HepG2 (cell line): ENCODE measurements around the gene FNDC4. TPM values are rescaled to one million over a fixed set of nuclear protein-coding genes. Genes with fewer than 3 reads are reported as not detected.

Source experiments
- HDAC2 ChIP-seq: sonication (generic); formaldehyde crosslinking; IDR thresholded peaks from 2 replicates; pipeline ENCODE4 v1.4.0; 2020; ENCODE audit warnings: missing genetic modification reagents
- NFYB ChIP-seq: sonication (generic); formaldehyde crosslinking; IDR thresholded peaks from 2 replicates; pipeline ENCODE4 v1.4.0; 2020; ENCODE audit warnings: missing genetic modification reagents
- RBFOX2 ChIP-seq: fragments of 200-400 bp; formaldehyde crosslinking; IDR thresholded peaks from 2 replicates; pipeline ENCODE4 v1.6.1; 2017; ENCODE audit warnings: low read depth, mild to moderate bottlenecking, low read length
- REPIN1 ChIP-seq: sonication (generic); formaldehyde crosslinking; IDR thresholded peaks from 2 replicates; pipeline ENCODE4 v1.8.0; 2022; ENCODE audit warnings: missing genetic modification reagents, low read depth, mild to moderate bottlenecking, borderline replicate concordance
- STAT6 ChIP-seq: sonication (generic); formaldehyde crosslinking; IDR thresholded peaks from 2 replicates; pipeline ENCODE4 v1.4.0; 2020; ENCODE audit warnings: missing genetic modification reagents, mild to moderate bottlenecking, borderline replicate concordance
- TBX3 ChIP-seq: fragments of 450-650 bp; IDR thresholded peaks from 2 replicates; pipeline ENCODE4 v1.6.1; 2017; ENCODE audit warnings: antibody characterized with exemption, mild to moderate bottlenecking, inconsistent platforms, borderline replicate concordance
- ZNF569 ChIP-seq: sonication (generic); formaldehyde crosslinking; IDR thresholded peaks from 2 replicates; pipeline ENCODE4 v1.5.0; 2020; ENCODE audit warnings: mild to moderate bottlenecking, missing genetic modification reagents, moderate library complexity, borderline replicate concordance
- ZNF577 ChIP-seq: sonication (generic); formaldehyde crosslinking; IDR thresholded peaks from 2 replicates; pipeline ENCODE4 v1.4.0; 2020; ENCODE audit warnings: mild to moderate bottlenecking, low read depth, missing genetic modification reagents, borderline replicate concordance
- polyA plus RNA-seq, 8 experiments: library from polyadenylated mRNA; depleted of rRNA in 3 of 8; stranded (reverse) in 7 of 8; unstranded in 1 of 8; fragments of >200 nt; fragmentation: Illumina TruSeq in 4 of 8; extraction: Trizol in 4 of 8; gene quantifications; 2 replicates each; pipeline versions ENCODE4 v1.2.1 to v1.2.3, GENCODE V29; 2011 to 2016; ENCODE audit warnings: low read depth in 4 of 8, missing spikeins in 1 of 8, mixed read lengths in 1 of 8; ENCODE audit not compliant: insufficient read depth in 1 of 8
- total RNA-seq, 5 experiments: library from RNA; depleted of rRNA; stranded (reverse); fragments of >200 nt; fragmentation: Illumina TruSeq; extraction: Trizol; gene quantifications; 2 replicates each; pipeline ENCODE4 v1.2.3, GENCODE V29; 2016; ENCODE audit warnings: low read depth in 1 of 5
- TF ChIP-seq, protein P1 (sequence below): sonication (generic); formaldehyde crosslinking; IDR thresholded peaks from 2 replicates; pipeline ENCODE4 v1.5.1; 2020; ENCODE audit warnings: mild to moderate bottlenecking, missing genetic modification reagents, moderate library complexity
- TF ChIP-seq, protein P2 (sequence below): sonication (generic); formaldehyde crosslinking; IDR thresholded peaks from 2 replicates; pipeline ENCODE4 v1.8.1; 2023; ENCODE audit warnings: missing genetic modification reagents, mild to moderate bottlenecking, borderline replicate concordance
- TF ChIP-seq, protein P3 (sequence below): IDR thresholded peaks from 2 replicates; pipeline ENCODE4 v1.6.1; 2018; ENCODE audit warnings: missing genetic modification reagents, mild to moderate bottlenecking, missing compliant biosample characterization
- TF ChIP-seq, protein P4 (sequence below): fragments of 450-650 bp; IDR thresholded peaks from 2 replicates; pipeline ENCODE4 v1.6.1; 2017; ENCODE audit warnings: mild to moderate bottlenecking

The FNDC4 gene
- total and polyA plus RNA-seq, 2 of the 13 experiments (the other 11 are each of a cell fraction or from before 2014, with no cell fraction given): 9.0 to 17.4 TPM

GRCh38 chr2:27494944-27495554 lies at the start of gene FNDC4 (continued):
- TF ChIP-seq STAT6 (CRISPR knock-in tag) (no peak), ZNF569 (CRISPR knock-in tag) (no peak), TBX3 (no peak), REPIN1 (no peak), NFYB (CRISPR knock-in tag) (no peak), ZNF577 (CRISPR knock-in tag) (no peak), RBFOX2 (peak; percentile 68), HDAC2 (CRISPR knock-in tag) (no peak)
- TF ChIP-seq, protein P1, sequence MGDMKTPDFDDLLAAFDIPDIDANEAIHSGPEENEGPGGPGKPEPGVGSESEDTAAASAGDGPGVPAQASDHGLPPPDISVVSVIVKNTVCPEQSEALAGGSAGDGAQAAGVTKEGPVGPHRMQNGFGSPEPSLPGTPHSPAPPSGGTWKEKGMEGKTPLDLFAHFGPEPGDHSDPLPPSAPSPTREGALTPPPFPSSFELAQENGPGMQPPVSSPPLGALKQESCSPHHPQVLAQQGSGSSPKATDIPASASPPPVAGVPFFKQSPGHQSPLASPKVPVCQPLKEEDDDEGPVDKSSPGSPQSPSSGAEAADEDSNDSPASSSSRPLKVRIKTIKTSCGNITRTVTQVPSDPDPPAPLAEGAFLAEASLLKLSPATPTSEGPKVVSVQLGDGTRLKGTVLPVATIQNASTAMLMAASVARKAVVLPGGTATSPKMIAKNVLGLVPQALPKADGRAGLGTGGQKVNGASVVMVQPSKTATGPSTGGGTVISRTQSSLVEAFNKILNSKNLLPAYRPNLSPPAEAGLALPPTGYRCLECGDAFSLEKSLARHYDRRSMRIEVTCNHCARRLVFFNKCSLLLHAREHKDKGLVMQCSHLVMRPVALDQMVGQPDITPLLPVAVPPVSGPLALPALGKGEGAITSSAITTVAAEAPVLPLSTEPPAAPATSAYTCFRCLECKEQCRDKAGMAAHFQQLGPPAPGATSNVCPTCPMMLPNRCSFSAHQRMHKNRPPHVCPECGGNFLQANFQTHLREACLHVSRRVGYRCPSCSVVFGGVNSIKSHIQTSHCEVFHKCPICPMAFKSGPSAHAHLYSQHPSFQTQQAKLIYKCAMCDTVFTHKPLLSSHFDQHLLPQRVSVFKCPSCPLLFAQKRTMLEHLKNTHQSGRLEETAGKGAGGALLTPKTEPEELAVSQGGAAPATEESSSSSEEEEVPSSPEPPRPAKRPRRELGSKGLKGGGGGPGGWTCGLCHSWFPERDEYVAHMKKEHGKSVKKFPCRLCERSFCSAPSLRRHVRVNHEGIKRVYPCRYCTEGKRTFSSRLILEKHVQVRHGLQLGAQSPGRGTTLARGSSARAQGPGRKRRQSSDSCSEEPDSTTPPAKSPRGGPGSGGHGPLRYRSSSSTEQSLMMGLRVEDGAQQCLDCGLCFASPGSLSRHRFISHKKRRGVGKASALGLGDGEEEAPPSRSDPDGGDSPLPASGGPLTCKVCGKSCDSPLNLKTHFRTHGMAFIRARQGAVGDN (CRISPR knock-in tag): no peak
- TF ChIP-seq, protein P2, sequence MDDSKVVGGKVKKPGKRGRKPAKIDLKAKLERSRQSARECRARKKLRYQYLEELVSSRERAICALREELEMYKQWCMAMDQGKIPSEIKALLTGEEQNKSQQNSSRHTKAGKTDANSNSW (CRISPR knock-in tag): no peak
- TF ChIP-seq, protein P3, sequence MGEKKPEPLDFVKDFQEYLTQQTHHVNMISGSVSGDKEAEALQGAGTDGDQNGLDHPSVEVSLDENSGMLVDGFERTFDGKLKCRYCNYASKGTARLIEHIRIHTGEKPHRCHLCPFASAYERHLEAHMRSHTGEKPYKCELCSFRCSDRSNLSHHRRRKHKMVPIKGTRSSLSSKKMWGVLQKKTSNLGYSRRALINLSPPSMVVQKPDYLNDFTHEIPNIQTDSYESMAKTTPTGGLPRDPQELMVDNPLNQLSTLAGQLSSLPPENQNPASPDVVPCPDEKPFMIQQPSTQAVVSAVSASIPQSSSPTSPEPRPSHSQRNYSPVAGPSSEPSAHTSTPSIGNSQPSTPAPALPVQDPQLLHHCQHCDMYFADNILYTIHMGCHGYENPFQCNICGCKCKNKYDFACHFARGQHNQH (CRISPR knock-in tag): no peak
- TF ChIP-seq, protein P4, sequence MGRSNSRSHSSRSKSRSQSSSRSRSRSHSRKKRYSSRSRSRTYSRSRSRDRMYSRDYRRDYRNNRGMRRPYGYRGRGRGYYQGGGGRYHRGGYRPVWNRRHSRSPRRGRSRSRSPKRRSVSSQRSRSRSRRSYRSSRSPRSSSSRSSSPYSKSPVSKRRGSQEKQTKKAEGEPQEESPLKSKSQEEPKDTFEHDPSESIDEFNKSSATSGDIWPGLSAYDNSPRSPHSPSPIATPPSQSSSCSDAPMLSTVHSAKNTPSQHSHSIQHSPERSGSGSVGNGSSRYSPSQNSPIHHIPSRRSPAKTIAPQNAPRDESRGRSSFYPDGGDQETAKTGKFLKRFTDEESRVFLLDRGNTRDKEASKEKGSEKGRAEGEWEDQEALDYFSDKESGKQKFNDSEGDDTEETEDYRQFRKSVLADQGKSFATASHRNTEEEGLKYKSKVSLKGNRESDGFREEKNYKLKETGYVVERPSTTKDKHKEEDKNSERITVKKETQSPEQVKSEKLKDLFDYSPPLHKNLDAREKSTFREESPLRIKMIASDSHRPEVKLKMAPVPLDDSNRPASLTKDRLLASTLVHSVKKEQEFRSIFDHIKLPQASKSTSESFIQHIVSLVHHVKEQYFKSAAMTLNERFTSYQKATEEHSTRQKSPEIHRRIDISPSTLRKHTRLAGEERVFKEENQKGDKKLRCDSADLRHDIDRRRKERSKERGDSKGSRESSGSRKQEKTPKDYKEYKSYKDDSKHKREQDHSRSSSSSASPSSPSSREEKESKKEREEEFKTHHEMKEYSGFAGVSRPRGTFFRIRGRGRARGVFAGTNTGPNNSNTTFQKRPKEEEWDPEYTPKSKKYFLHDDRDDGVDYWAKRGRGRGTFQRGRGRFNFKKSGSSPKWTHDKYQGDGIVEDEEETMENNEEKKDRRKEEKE: no peak
